ENCODE results near the gene NOB1. TPM values are rescaled to one million over a fixed set of nuclear protein-coding genes. Genes with fewer than 3 reads are reported as not detected.
A peak's percentile ranks its signal among the peaks of the same experiment; 100 is the strongest.
"Not testable (repeated sequence)": the region's sequence is repeated elsewhere in the genome, so short reads cannot be mapped to it uniquely, and the experiment has no call there.

NOB1 gene
- total RNA-seq, 1 experiment from 2014 or later: 101 TPM

- not testable (repeated sequence) for H3K36me3 Mint-ChIP-seq (ENCODE audit: insufficient read depth in 1 of 3, low read depth in 3 of 3); H2BK120ac ChIP-seq (ENCODE audit: low read depth, low read length, poor library complexity, severe bottlenecking); H3K4me3 Mint-ChIP-seq; H2AK5ac ChIP-seq (ENCODE audit: insufficient read length, low read length); H3K79me2 ChIP-seq (ENCODE audit: insufficient read depth, low read length); H3K18ac ChIP-seq (ENCODE audit: insufficient read length, low read depth, low read length); H2BK12ac ChIP-seq (ENCODE audit: insufficient read length, low read depth, low read length); H3K27me3 ChIP-seq (ENCODE audit: insufficient read depth, low read length); H2BK5ac ChIP-seq (ENCODE audit: insufficient read length, low read length); H4K20me1 ChIP-seq (ENCODE audit: control insufficient read depth, insufficient read depth, insufficient read length); H4K91ac ChIP-seq (ENCODE audit: insufficient read length, low read depth, low read length); H2BK20ac ChIP-seq (ENCODE audit: low read depth, low read length, poor library complexity, severe bottlenecking); H3K9ac ChIP-seq (ENCODE audit: extremely low read depth, insufficient read length, low read length); H3K56ac ChIP-seq (ENCODE audit: insufficient read length, low read depth, low read length); H3K9me3 ChIP-seq (ENCODE audit: control insufficient read depth, low read depth, low read length); DNase-seq; H2BK15ac ChIP-seq (ENCODE audit: low read depth, low read length); H3K14ac ChIP-seq (ENCODE audit: insufficient read depth, low read length); H3K27ac ChIP-seq (ENCODE audit: insufficient read length, low read depth, low read length); H3T11ph ChIP-seq (ENCODE audit: low read length); H3K23ac ChIP-seq (ENCODE audit: insufficient read length, low read depth, low read length); H3K4me1 ChIP-seq (ENCODE audit: insufficient read depth, low read length); H4K8ac ChIP-seq (replicated peaks; ENCODE audit: insufficient read length, low read depth, low read length); H3K4ac ChIP-seq (ENCODE audit: low read depth, low read length); H2AFZ ChIP-seq (ENCODE audit: low read length); H3K27me3 Mint-ChIP-seq (ENCODE audit: low read depth); H4K5ac ChIP-seq (ENCODE audit: insufficient read length, low read depth, low read length); H3K79me1 ChIP-seq (ENCODE audit: insufficient read depth, low read depth, low read length, poor library complexity, severe bottlenecking); H3K4me2 ChIP-seq (ENCODE audit: insufficient read depth, insufficient read length, low read length); H3K9me3 Mint-ChIP-seq
- WGBS (ENCODE audit: extremely low coverage, insufficient read length, low lambda C conversion rate): no CpG with 5 or more reads among the region's 4 CpGs
- H3K27ac Mint-ChIP-seq: peak overlapping the region in 1 of 3 experiments; percentile 8; a peak in 2 of 7 replicates
- peaks cover 23 to 40% of the 10 kb centered on the region in 2 experiments for H3K4me1 Mint-ChIP-seq
- peaks cover 12% of the 10 kb centered on the region for H3K23me2 ChIP-seq (ENCODE audit: insufficient read length, low read depth, low read length, poor library complexity, severe bottlenecking)
These were observed 25.7 kb downstream of the NOB1 start for GRCh38 chr16:69729030-69729429.

Measured in H9 (cell line).